ENCODE data around the gene BAHD1. TPM values are rescaled to one million over a fixed set of nuclear protein-coding genes. Genes with fewer than 3 reads are reported as not detected.

Gene BAHD1
- total and polyA plus RNA-seq, 2 experiments from 2014 or later: 11.2 to 40.1 TPM

DNA sequence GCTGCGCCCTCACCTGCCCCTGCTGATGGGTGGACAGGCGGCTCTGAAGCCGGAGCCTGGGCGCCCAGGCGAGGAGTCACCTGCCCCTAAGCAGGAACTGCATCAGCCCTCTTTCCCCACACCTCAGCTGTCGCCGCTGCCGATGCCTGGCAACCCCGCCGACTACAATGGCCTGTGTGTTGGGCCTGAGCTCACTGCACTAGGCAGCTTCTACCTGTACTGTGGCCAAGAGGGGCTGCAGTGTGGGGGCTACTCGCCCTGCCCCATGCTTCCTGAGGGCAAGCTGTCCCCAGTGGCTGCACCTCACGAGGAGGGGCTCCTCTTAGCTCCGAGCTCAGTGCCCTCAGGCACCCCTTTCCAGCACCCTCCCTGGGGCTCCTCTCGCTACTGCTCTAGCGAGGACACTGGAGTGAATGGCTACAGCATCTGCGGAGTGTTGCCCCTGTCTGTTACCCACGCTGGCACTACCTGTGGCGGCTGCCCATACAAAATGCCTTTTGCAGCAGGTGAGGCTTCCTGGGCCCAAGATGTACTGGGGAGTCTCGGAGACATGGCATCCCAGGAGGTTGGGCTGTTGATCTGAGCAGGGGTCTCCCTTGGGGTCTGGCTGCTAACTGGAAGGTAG is 18.8 kb downstream of the BAHD1 start:
- peaks cover 14% of the 10 kb centered on the region for H3K36me3 ChIP-seq (ENCODE audit: insufficient read depth)
- H3K4me3 ChIP-seq: no peak overlapping the region
- H2AFZ ChIP-seq: no peak overlapping the region
- peaks cover 34% of the 10 kb centered on the region for H4K20me1 ChIP-seq (replicated peaks; ENCODE audit: insufficient read depth)
- TF ChIP-seq, protein P1, sequence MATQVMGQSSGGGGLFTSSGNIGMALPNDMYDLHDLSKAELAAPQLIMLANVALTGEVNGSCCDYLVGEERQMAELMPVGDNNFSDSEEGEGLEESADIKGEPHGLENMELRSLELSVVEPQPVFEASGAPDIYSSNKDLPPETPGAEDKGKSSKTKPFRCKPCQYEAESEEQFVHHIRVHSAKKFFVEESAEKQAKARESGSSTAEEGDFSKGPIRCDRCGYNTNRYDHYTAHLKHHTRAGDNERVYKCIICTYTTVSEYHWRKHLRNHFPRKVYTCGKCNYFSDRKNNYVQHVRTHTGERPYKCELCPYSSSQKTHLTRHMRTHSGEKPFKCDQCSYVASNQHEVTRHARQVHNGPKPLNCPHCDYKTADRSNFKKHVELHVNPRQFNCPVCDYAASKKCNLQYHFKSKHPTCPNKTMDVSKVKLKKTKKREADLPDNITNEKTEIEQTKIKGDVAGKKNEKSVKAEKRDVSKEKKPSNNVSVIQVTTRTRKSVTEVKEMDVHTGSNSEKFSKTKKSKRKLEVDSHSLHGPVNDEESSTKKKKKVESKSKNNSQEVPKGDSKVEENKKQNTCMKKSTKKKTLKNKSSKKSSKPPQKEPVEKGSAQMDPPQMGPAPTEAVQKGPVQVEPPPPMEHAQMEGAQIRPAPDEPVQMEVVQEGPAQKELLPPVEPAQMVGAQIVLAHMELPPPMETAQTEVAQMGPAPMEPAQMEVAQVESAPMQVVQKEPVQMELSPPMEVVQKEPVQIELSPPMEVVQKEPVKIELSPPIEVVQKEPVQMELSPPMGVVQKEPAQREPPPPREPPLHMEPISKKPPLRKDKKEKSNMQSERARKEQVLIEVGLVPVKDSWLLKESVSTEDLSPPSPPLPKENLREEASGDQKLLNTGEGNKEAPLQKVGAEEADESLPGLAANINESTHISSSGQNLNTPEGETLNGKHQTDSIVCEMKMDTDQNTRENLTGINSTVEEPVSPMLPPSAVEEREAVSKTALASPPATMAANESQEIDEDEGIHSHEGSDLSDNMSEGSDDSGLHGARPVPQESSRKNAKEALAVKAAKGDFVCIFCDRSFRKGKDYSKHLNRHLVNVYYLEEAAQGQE (IDR thresholded peaks at IDR 0.05; ENCODE audit: unreplicated experiment): no peak
- TF ChIP-seq ZNF114 (CRISPR knock-in tag; IDR thresholded peaks at IDR 0.05) (no peak), EZH2phosphoT487 (IDR thresholded peaks at IDR 0.05; ENCODE audit: unreplicated experiment) (no peak), POLR2AphosphoS5 (IDR thresholded peaks at IDR 0.05; ENCODE audit: low read depth) (no peak), JUNB (IDR thresholded peaks at IDR 0.05; ENCODE audit: unreplicated experiment) (no peak), EZH2 (IDR thresholded peaks at IDR 0.05; ENCODE audit: low read depth, unreplicated experiment) (no peak)
- Mint-ChIP-seq H3K4me3 (no peak overlapping the region), H3K36me3 (ENCODE audit: low read depth) (peaks cover 46% of the 10 kb centered on the region), H3K4me1 (peaks cover 30% of the 10 kb centered on the region), H3K27me3 (ENCODE audit: insufficient read depth, low read depth, poor library complexity) (peaks cover 5% of the 10 kb centered on the region), H3K9me3 (no peaks in the 10 kb centered on the region), H3K27ac (0 out of 2 replicates have a peak overlapping the region, but pooled peaks have one; percentile 23)
- peaks cover 60% of the 10 kb centered on the region for H3K79me2 ChIP-seq (replicated peaks; ENCODE audit: insufficient read depth)
- H3K4me1 ChIP-seq (ENCODE audit: insufficient read depth): peaks cover 11% of the 10 kb centered on the region; the same call in 1 of the 2 replicates
- H3K27ac ChIP-seq (ENCODE audit: low read depth): no peak overlapping the region
- ATAC-seq: no peak
- H3F3A ChIP-seq (replicated peaks; ENCODE audit: low read depth): no peaks in the 10 kb centered on the region
- no peak overlapping the region for H3K4me2 ChIP-seq
- no peak for DNase-seq (ENCODE audit: low spot score)
- H3K27me3 ChIP-seq (ENCODE audit: insufficient read depth): no peaks in the 10 kb centered on the region
- H3K9me2 ChIP-seq (ENCODE audit: insufficient read depth): no peaks in the 10 kb centered on the region

DNA sequence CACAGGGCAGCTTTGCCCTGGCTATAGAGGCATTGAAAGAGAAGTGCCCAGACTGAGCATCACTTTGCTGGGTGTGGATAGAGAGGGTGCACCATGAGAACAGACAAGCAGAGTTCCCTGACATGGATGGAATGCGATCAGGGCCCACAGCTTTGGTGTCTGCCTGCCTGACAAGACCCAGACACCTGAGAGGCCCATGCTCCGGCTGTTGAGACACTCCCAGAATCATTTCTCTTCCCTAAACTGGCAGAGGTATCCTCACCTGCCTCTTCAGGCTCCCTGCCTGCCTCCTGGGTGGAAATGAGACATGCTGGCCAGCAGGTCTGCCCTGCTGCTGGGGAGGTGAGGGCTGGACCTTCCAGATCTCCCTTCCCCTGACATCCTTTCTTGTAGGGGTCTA is 19.7 kb downstream of the BAHD1 start:
- no peak for DNase-seq (ENCODE audit: low spot score)
- H3K4me3 Mint-ChIP-seq: no peak overlapping the region
- no peaks in the 10 kb centered on the region for H3K27me3 ChIP-seq (ENCODE audit: insufficient read depth)
- H3K27ac ChIP-seq (ENCODE audit: low read depth): no peak overlapping the region
- H2AFZ ChIP-seq: no peak overlapping the region
- 0 out of 2 replicates have a peak, but pooled peaks cover 5% of the 10 kb centered on the region for H3F3A ChIP-seq (replicated peaks; ENCODE audit: low read depth)
- peaks cover 7% of the 10 kb centered on the region for H3K27me3 Mint-ChIP-seq (ENCODE audit: insufficient read depth, low read depth, poor library complexity)
- no peak overlapping the region for H3K4me3 ChIP-seq
- peaks cover 14% of the 10 kb centered on the region for H3K36me3 ChIP-seq (ENCODE audit: insufficient read depth)
- peaks cover 55% of the 10 kb centered on the region for H3K36me3 Mint-ChIP-seq (ENCODE audit: low read depth)
- no peak overlapping the region for H3K4me2 ChIP-seq
- H3K9me2 ChIP-seq (ENCODE audit: insufficient read depth): no peaks in the 10 kb centered on the region
- H3K9me3 Mint-ChIP-seq: no peaks in the 10 kb centered on the region
- ATAC-seq: no peak
- peaks cover 51% of the 10 kb centered on the region for H3K79me2 ChIP-seq (replicated peaks; ENCODE audit: insufficient read depth)
- H3K27ac Mint-ChIP-seq: no peak overlapping the region
- peaks cover 3% of the 10 kb centered on the region; the same call in 1 of the 2 replicates for H3K4me1 ChIP-seq (ENCODE audit: insufficient read depth)
- H4K20me1 ChIP-seq (replicated peaks; ENCODE audit: insufficient read depth): peaks cover 33% of the 10 kb centered on the region
- peaks cover 22% of the 10 kb centered on the region for H3K4me1 Mint-ChIP-seq
- TF ChIP-seq EZH2phosphoT487 (IDR thresholded peaks at IDR 0.05; ENCODE audit: unreplicated experiment) (no peak), EZH2 (IDR thresholded peaks at IDR 0.05; ENCODE audit: low read depth, unreplicated experiment) (no peak), JUNB (IDR thresholded peaks at IDR 0.05; ENCODE audit: unreplicated experiment) (no peak)
- TF ChIP-seq, protein P1 (IDR thresholded peaks at IDR 0.05; ENCODE audit: unreplicated experiment): no peak
- TF ChIP-seq, protein P2, sequence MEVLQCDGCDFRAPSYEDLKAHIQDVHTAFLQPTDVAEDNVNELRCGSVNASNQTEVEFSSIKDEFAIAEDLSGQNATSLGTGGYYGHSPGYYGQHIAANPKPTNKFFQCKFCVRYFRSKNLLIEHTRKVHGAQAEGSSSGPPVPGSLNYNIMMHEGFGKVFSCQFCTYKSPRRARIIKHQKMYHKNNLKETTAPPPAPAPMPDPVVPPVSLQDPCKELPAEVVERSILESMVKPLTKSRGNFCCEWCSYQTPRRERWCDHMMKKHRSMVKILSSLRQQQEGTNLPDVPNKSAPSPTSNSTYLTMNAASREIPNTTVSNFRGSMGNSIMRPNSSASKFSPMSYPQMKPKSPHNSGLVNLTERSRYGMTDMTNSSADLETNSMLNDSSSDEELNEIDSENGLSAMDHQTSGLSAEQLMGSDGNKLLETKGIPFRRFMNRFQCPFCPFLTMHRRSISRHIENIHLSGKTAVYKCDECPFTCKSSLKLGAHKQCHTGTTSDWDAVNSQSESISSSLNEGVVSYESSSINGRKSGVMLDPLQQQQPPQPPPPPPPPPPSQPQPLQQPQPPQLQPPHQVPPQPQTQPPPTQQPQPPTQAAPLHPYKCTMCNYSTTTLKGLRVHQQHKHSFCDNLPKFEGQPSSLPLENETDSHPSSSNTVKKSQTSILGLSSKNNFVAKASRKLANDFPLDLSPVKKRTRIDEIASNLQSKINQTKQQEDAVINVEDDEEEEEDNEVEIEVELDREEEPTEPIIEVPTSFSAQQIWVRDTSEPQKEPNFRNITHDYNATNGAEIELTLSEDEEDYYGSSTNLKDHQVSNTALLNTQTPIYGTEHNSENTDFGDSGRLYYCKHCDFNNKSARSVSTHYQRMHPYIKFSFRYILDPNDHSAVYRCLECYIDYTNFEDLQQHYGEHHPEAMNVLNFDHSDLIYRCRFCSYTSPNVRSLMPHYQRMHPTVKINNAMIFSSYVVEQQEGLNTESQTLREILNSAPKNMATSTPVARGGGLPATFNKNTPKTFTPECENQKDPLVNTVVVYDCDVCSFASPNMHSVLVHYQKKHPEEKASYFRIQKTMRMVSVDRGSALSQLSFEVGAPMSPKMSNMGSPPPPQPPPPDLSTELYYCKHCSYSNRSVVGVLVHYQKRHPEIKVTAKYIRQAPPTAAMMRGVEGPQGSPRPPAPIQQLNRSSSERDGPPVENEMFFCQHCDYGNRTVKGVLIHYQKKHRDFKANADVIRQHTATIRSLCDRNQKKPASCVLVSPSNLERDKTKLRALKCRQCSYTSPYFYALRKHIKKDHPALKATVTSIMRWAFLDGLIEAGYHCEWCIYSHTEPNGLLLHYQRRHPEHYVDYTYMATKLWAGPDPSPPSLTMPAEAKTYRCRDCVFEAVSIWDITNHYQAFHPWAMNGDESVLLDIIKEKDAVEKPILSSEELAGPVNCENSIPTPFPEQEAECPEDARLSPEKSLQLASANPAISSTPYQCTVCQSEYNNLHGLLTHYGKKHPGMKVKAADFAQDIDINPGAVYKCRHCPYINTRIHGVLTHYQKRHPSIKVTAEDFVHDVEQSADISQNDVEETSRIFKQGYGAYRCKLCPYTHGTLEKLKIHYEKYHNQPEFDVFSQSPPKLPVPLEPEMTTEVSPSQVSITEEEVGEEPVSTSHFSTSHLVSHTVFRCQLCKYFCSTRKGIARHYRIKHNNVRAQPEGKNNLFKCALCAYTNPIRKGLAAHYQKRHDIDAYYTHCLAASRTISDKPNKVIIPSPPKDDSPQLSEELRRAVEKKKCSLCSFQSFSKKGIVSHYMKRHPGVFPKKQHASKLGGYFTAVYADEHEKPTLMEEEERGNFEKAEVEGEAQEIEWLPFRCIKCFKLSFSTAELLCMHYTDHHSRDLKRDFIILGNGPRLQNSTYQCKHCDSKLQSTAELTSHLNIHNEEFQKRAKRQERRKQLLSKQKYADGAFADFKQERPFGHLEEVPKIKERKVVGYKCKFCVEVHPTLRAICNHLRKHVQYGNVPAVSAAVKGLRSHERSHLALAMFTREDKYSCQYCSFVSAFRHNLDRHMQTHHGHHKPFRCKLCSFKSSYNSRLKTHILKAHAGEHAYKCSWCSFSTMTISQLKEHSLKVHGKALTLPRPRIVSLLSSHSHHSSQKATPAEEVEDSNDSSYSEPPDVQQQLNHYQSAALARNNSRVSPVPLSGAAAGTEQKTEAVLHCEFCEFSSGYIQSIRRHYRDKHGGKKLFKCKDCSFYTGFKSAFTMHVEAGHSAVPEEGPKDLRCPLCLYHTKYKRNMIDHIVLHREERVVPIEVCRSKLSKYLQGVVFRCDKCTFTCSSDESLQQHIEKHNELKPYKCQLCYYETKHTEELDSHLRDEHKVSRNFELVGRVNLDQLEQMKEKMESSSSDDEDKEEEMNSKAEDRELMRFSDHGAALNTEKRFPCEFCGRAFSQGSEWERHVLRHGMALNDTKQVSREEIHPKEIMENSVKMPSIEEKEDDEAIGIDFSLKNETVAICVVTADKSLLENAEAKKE (CRISPR knock-in tag; IDR thresholded peaks at IDR 0.05): no peak

All from GM23338 (cell line).